GM19455 (cell line): Measurements from ENCODE around the gene NFATC2.

Experiments
- ATAC-seq: cut with Tn5 transposase; IDR thresholded peaks from one replicate; pipeline ENCODE4 v1.9.1; 2021; ENCODE audit not compliant: unreplicated experiment

Gene NFATC2

DNA sequence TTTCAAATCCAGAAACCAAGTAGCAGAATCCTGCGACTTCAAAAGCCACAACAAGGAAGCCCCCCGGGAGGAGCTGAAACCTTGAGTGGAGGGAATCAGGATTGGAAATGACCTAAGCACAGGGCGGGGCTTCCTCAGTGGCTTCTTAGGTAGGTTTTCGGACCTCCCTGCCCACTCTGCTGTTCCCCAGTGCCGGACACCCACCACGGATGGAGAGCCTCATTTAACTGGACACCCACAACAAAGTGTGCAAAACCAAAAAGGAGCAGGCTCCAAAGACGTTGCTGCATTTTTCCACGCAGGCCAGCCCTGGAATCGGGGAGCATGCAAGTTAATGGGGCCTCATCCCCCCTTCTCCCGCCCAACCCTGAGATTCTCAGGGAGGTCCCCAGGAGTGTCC is 144.4 kb downstream of the NFATC2 start:
- ATAC-seq: no peak

DNA sequence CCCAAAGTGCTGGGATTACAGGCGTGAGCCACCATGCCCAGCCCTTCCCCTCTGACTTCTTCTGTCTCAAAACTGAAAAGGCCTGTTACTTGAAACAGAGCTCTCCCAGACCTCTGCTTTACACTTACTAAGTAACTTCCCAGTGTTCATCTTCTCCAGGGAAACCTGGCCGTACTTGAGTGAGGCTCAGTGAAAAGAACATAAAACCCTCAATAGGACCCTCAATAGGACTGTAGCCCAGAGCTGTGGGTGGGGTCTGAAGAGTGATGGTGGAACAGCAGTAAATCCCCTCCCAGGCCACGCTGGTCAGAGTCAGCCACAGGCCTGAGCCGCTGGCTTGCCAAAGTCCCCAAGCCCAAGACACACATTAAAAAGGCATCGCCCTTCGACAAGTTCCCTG is 145.4 kb downstream of the NFATC2 start:
- ATAC-seq: no peak

DNA sequence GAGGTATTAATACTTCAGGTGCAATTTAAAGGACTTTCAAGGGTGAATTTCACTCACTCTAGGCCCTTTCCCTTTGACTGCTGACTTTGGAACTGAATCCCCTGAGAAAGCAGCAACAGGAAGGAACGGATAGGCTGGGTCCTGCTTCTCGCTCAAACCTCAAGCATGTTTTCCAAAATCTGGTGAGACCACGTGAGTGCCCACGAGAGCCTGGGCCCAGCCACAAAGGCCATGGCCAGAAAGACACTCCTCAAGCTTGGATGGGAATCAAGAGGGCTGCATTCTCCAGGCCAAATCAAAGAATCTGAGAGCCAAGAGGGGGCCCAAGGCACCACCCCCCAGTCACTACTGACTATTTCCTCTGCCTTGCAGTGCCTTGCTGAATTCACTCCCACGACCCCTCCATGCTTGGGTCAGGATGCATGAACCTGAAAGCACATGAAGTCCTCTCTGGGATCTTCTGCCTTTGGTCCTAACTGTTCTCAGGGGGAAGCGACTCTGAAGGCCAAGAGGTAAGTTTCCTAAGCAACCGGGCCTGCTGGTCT is 146.1 kb downstream of the NFATC2 start:
- ATAC-seq: no peak

DNA sequence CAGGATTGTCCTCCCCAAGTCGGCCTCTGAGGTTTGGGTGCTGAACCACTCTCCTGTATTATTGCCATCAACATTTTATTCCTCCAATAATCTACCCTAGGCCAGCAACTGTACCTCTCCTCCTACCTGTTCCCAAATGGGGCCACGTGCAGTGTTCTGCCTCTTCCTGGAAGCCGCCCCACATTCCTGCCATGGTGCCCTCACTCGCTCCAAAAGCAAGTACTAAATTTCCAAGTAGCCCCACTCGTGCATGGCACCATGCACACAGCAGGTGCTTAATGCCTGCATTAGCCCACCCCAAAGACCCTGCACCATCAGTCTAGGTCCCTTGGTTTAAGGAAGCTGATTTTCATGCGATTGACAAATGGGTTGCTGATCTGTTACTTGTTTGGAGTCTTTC is 147.8 kb downstream of the NFATC2 start:
- ATAC-seq: no peak

DNA sequence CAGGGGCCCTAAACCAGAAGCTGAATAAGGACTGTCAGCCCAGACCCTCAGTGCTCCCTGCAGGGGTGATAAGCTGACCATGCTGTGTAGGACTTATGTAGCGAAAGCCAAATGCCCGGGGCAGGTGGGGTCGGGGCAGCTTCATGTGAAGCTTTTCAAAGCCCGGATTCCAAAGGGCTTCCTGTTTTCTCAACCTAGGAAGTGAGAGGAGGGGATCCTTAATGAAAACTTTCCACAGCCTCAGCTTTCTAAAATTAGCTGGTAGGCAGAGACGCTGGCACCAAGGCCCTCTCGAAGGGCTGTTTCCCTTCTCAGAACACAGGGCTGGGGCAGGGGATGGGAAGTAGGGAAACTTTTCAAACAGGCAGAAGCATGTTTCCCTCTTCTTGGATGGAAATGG is 148.9 kb downstream of the NFATC2 start:
- ATAC-seq: no peak

DNA sequence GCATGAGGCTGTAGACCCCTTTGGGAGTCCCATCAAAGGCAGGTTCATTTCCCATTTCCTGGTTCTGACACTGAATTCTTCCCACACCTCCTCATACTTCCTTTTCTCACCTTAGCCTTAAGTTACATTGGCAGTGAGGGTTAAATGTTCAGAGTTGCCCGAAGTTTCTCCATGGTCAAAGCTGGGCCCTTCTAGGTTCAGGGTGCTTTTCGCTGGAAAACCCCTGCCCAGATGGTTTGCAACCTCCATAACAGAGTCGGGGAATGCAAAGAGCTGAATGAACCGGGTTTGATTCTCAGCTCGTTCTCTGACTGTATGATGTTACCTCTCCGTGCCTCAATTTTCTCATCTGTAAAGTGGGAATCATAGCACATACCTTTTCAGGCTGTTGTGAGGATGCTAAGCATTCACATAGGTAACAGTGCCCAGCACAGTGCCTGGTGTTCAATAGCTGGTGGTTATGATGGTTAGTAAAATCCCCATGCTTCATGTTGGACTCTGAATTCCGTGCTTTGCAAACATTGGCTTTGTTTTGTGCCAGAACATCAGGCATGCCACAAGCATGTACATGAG is 149.8 kb downstream of the NFATC2 start:
- ATAC-seq: no peak

DNA sequence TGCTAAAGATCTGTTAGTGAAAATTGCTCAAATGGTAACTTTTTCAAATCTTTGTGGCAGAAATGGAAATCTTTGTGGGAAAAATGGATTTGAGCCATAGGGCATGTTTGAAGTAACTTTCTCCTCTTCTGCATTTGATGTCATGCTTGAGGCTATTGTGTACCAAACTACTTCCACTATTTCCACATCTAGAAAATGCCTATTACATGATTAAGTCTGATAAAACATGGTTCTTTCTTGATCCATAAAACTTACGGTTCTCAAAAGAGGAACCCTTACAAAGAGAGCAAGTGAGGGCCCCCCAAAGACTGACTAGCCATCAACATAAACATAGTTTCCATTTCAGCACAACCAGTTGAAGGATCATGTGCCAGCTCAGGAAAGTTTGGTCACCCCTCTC is 150.6 kb downstream of the NFATC2 start:
- no peak for ATAC-seq

DNA sequence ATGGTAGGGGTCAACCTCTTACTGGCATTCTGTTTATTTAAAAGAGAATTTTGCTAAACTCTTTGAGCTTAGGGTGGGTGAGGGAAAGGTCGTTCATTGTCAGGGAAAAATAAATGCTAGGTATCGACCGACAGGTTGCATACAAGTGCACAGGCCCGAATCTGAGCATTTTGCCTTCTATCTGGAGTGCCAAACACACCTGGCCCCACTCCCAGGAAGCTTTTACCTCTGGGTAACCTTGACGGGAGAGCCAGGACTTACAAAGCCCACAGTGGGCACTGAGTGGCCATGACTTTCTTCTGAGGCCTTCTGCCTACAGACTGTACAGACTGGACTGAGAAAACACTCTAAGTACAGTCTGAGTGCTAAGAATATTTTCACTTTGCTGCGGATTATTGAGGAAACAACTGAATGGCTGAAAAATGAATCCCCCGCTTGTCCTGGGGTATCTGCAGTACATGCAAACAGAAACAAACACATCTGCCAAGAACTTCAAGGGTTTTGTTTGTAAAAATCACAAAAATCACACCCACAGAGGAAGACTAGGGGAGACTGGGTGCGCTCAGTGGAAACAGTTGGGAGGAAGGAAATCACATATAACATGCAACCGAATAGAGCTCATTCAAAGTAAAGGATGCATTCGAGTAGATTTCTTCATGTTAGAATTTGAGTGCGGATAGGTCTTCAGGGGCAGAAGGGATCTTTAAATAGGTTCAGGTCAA is 152.8 kb downstream of the NFATC2 start:
- ATAC-seq: no peak

DNA sequence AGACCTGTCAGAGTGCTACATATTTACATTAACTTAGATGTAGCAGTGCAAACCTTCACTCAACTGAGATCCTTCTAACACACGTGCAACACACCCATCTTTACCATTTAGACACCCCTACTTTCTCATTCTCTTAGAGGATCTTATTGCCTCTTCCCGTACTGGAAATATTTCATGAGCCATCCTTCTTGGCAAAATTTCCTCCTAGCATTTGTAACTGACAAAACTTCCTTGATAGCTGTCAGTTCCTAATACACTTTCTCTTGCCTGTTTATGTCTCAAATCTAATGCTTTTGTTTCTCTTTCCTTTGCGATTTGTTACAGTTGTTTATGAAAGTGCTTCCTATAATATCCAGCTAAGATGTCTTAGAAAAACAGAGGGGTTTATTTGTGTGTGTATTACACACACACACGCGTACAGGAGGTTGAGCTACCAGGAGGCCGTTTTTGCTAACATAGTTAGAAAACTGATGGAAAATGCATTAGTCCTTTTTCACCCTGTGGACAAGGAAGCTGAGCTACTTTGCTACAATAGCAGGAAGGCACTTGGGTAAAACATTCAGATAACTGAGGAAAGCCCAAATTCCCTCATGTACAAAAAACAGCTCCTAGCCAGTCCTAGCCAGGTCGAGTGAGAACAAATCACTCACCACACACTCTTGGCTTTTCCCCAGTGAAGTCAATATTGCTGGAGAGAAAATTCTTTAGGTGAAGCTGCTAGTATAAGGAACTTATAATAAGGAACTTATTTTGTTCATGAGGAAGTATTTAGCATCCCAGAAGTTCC is 153.6 kb downstream of the NFATC2 start:
- ATAC-seq: no peak

DNA sequence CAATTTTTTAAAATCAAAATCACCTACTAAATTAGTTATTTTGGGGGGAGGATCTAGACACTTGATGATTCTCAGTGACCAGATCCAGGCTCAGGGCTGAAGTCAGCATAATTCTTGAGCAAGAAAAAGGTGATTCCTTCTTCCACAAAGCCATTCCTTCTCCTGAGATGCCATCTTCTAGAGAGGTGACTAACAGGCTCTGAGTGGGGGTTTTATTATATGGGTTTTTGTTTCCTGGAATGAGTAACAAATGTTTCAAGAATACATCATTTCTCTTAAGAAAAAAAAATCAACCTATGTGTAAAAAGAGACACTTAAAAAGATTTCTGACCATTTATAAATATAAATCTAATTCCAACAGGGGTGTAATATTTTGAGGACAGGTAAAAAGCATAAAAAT is 154.3 kb downstream of the NFATC2 start:
- no peak for ATAC-seq

DNA sequence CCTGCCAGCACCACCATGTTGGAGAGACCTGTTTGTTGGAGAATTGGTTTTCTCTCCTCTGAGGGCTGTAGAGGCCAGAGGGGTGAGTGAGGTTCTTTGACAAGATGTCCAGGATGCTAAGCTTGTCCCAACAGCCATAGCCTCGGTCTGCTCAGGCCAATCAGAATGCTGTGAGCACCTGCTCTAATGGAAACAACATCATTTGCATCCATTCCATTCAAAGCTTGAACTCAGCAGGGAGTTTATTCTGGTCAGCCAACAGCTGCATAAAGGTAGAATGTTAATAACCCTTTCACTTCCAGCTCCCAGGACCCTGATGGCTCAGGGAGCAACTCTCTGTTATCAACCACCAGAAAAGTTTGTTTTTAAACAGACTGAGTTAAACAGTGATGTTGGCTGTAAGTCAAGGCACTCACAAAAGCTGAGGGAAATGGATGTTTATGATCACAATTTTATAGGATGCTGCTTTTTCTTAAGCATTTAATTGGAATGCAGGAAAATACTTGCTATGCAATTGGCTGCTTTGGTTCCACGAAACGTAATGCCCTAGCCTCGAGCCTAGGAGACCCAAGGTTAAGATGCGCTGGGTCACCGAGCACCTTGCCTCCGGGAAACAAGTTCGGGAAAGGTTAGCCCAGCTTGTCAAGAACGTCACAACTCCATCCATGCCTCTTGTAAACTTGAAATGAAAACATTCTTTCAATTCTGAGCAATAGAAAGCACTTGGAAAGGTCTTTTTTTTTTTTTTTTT is 155.2 kb downstream of the NFATC2 start:
- ATAC-seq: no peak

DNA sequence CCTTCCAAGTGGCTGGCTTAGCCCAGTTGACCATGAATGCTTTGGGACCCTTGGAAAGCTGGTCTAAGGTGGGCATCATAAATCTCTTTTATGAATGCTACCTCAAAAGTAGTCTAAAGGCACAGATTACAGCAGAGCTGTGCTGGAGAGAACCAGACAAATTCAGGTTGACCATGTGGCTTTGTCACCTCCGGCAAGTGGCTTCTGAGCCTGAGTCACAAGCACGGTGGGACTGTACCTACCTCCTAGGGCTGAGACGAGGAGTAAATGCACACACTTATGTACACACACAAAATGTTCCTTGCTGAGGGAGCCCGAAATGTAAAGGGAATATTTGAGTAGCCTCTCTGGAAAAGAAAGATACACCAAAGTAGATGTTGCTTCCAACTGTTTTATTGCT is 155.9 kb downstream of the NFATC2 start:
- no peak for ATAC-seq

DNA sequence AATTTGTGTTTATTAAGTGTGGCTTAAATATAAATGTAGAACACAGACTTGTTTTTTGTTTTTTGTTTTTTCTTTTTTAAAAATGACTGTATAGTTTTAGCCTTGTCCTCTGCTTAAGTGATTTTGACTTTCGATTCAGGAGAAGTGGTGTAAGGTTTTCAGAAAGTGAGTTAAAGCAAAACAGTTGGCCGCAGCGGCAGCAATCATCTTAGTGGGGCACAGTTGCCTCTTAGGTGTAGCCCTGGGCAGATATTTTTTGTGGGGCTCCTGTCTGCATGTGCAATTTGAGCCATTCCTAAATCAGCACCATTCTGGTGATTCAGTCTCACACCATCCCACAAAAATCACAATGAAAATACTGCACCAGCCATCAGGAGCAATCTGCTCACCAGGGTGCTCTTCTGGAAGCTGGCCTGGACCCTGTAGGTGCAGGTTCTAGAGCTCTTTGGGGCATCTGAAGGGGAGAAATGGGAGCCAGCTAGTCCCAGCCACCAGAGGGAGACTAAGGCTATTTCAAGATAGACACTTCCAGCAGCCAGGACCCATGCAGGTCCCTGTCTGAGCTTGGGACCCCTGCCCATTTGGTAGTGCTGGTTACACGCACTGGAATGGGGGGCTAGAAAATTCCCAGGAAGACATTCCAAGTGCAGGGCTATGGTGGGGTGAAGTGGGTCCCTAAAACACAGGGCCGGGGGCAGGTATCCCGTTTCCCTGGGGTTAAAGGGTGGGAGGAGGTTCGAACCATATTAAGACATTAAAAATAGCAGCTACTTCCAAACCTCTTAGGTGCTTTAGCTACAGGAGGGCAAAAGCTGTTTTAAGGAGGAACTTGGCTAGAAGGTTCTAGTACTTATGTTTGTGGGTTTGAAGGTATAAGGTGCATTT is 156.6 kb downstream of the NFATC2 start:
- ATAC-seq: no peak

DNA sequence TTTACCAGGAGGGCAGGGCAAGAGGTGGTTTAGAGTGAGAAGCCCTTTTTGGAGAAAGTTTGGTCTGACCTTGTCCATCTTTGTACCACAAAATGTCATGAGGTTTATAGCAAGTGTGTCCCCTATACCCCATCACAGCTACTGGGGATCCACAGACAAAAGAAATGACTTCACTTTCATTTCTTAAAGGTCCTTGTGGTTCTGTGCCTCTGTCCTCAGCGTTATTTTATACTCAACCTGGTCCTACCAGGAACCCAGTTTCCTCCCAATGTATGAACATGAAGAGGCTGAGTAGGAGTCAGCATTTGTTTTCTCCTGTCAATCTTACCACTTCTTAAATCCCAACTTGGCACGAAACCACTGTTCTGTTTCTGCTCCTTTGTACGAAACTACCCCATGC is 157.6 kb downstream of the NFATC2 start:
- no peak for ATAC-seq

DNA sequence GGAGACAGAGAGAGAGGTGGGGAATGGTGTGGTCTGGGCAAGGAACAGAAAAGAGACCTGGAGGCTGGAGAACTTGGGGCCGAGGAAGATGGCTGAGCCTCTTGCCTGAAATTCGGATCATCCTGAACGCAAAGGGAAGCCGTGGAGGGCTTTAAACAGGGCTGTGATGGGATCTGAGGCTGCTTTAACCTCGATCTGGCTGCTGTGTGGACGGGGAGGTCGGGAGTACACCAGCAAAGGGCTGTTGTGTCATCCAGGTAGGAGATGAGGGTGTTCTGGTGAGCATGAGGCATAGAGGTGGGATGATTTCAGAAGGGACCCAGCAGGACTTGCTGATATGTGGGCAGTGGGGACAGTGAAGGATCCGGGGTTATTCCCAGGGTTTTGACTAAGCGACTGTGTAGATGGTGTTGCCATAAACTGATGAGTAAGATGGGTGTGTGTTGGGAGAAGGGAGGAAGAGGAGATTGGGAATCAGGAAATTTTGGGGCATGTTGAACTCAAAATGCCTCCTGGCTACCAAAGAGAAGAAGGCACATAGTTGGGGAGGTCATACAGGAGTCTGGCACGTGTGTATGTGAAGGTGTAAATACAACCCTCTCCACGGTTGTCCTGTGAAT is 158.5 kb downstream of the NFATC2 start:
- ATAC-seq: no peak

DNA sequence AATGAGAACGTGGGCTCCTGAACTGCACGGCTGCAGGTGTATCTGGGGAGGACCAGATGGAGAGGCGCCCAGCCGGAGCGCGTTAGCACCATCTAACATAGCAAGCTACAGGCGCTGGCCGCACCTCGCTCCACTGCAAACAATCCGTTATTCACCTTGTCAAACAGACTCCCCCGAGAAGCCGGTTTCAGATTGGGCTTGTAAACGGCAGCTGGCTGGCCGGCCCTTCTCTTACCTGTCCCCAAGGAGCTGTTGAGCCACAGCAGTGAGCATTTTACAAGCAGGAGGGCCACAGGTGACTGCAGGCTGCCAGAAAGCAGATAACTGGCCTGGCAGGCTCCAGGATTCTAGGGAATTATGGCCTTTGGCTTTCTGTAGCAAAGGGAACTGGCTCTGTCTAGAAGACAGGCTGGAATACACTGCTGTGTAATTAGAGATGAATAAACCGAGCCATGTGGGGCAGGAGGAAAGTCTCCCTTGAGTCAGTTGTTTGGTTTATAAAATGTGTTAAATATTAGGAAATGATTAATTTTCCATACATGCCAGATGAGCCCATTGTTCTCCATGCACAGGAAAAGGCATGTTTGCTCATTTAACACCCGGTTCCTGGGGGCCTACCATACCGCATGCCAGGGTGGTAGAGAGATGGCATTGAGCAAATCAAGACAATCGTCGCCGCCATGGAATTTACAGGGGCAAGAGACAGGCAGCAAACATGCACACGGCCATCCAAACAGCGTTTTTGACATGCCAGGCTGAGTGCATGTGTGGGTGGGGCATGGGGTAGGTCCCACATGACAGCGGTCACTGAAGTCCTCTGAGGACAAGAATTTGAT is 159.3 kb downstream of the NFATC2 start:
- ATAC-seq: no peak

DNA sequence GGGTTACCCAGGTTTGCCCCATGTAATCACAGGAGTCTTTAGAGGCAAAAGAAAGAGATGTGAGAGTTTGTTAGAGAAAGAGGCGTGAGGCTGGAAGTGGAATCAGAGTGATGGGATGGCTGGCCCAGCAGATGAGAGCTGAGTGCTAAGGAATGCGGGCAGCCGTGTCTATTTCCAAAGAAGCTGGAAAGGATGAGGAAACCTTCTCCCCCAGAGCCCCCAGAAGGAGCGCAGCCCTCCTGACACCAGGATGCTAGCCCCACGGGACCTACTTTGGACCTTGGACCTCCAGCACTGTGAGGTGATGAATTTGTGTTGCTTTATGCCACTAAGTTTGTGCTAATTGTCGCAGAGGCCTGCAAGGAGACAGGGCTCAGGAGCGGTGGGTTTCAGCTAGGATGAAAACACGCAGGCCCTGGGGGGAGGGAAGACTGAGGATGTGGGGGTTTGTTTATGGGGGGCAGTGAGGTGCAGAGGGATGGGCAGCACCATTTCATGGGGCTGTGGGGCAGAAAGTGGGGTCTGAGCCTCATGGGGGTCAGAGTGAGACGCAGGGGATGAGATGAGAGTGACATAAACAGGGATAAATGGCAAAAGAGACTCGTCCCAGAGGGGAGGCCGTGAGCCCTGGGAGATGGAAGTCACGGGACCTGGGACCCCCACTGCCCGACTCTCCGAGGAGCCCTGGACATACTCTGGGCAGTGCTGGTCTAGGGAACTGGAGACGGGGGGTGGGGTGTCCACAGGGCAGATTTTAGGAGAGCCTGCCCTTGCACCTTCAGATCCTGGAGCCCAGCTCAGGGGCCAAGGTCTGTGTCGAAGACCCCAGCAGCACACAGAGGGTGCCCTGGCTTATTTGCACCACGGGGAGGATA is 160.2 kb downstream of the NFATC2 start:
- no peak for ATAC-seq

DNA sequence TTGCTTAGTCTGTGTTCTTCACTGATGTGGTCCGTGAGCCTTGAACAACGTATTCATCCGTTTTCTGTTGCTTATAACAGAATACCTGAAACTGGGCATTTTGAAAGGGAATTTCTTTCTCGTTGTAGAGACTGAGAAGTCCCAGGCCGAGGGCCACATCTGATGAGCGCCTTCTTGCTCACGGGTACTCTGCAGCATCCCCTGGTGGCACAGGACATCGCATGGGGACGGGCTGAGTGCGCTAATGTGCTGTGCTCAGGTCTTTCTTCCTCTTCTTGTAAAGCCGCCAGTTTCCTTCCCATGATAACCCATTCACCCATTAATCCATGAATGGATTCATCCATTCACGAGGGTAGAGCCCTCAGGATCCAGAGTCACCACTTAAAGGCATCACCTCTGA is 161.0 kb downstream of the NFATC2 start:
- no peak for ATAC-seq
